AG04450 (cell line): Measurements from ENCODE around the gene E2F4. TPM values are rescaled to one million over a fixed set of nuclear protein-coding genes. Genes with fewer than 3 reads are reported as not detected.

Experiments
- CTCF ChIA-PET: fragments of 300-600, 350-600 bp; formaldehyde crosslinking; extraction: SDS; loops from one replicate; lab custom pipeline; 2022; ENCODE audit warnings: antibody characterized with exemption, inconsistent platforms; lab: Charles Lee
- POLR2A ChIA-PET: fragments of 350-600 bp; formaldehyde crosslinking; extraction: SDS; loops from one replicate; lab custom pipeline; 2021; ENCODE audit warnings: antibody characterized with exemption, inconsistent platforms; lab: Yijun Ruan, JAX
- DNase-seq: peaks from one replicate; pipeline ENCODE4 v3.0.0-alpha.2; 2011; ENCODE audit warnings: low read depth, low spot score
- H3K27ac ChIP-seq: one replicate; pipeline ENCODE4 v1.5.1; 2012; ENCODE audit warnings: low read depth, low read length, control low read depth
- H3K27me3 ChIP-seq: one replicate; pipeline ENCODE4 v1.6.0; 2012; ENCODE audit warnings: low read length; ENCODE audit not compliant: control insufficient read depth, insufficient read depth
- H3K4me3 ChIP-seq: 2 replicates; pipeline ENCODE4 v1.5.1; 2011; ENCODE audit warnings: mild to moderate bottlenecking, low read depth, low read length, control low read depth
- H3K9me3 ChIP-seq: 2 replicates; pipeline ENCODE4 v1.5.1; 2012; ENCODE audit warnings: low read length; ENCODE audit not compliant: control insufficient read depth, insufficient read depth
- CTCF ChIP-seq: IDR thresholded peaks from 2 replicates; pipeline ENCODE4 v1.5.1; 2011; ENCODE audit warnings: low read depth, low read length, control low read depth, inconsistent platforms
- polyA plus RNA-seq: library from polyadenylated mRNA; depleted of rRNA; stranded (reverse); fragments of >200 nt; gene quantifications from 2 replicates; pipeline ENCODE4 v1.2.3, GENCODE V29; 2011

E2F4 gene
- polyA plus RNA-seq, 1 experiment, result 50.0 TPM

DNA sequence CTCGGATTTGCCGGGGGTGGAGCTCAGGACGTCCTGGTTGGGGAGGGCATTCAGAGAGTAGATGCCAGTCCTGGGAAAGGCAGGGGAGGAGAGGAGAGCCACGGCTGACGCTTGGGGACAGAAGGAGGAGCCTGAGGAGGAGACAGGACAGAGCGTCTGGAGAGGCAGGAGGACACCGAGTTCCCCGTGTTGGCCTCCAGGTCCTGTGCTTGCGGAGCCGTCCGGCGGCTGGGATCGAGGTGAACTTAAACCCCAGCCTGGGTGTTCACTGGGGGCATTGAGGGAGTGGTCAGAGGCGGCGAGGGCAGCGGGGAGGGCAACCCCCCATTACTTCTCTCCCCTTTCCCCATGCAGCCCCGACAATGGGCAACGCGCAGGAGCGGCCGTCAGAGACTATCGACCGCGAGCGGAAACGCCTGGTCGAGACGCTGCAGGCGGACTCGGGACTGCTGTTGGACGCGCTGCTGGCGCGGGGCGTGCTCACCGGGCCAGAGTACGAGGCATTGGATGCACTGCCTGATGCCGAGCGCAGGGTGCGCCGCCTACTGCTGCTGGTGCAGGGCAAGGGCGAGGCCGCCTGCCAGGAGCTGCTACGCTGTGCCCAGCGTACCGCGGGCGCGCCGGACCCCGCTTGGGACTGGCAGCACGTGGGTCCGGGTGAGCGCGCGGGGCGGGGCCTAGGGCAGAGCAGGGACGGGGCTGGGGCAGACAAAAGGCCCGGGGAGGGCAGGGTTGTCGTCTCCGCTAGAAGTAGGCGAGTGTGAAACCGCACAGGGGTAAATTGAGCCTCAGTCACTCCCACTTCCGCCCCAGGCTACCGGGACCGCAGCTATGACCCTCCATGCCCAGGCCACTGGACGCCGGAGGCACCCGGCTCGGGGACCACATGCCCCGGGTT lies 17.9 kb upstream of the E2F4 start:
- ChIA-PET CTCF (interaction anchor here (0.6 to 1.1 kb wide), 2 partner anchors 14 to 317 kb away, joined by 3 read pairs; partner anchors contain the start of genes FBXL8 and TRADD), POLR2A (interaction anchor here (0.5 to 1.3 kb wide), 4 partner anchors 11 to 227 kb away, joined by 3 to 4 read pairs (median 4); no protein-coding TSS in a partner anchor)
- peak; percentile 25; the same call in 1 of the 2 replicates for TF ChIP-seq CTCF
- no peaks in the 10 kb centered on the region for H3K27me3 ChIP-seq
- no peak overlapping the region for H3K27ac ChIP-seq
- DNase-seq, result peak; percentile 34
- H3K9me3 ChIP-seq, result no peaks in the 10 kb centered on the region; the same call in 1 of the 2 replicates
- H3K4me3 ChIP-seq, result peak overlapping the region; percentile 52

DNA sequence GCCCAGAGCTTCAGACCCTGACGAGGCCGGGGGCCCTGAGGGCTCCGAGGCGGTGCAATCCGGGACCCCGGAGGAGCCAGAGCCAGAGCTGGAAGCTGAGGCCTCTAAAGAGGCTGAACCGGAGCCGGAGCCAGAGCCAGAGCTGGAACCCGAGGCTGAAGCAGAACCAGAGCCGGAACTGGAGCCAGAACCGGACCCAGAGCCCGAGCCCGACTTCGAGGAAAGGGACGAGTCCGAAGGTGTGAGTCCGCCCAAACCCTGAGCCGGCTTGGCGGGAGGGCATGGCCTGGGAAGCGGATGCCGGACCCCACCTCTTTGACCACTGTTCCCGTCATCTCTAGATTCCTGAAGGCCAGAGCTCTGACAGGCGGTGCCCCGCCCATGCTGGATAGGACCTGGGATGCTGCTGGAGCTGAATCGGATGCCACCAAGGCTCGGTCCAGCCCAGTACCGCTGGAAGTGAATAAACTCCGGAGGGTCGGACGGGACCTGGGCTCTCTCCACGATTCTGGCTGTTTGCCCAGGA lies 17.2 kb upstream of the E2F4 start:
- Histone ChIP-seq H3K27ac (no peak overlapping the region), H3K9me3 (no peaks in the 10 kb centered on the region; the same call in 1 of the 2 replicates), H3K4me3 (peak overlapping the region; percentile 52), H3K27me3 (no peaks in the 10 kb centered on the region)
- no peak for TF ChIP-seq CTCF
- POLR2A ChIA-PET, result interaction anchor here (0.5 to 1.3 kb wide), 3 partner anchors 11 to 228 kb away, joined by 3 to 4 read pairs (median 3); no protein-coding TSS in a partner anchor
- DNase-seq, result no peak
- CTCF ChIA-PET, result interaction anchor here (0.6 to 2.2 kb wide), 4 partner anchors 15 to 316 kb away, joined by 3 to 11 read pairs (median 4); partner anchors contain the start of genes B3GNT9, FBXL8 and TRADD

DNA sequence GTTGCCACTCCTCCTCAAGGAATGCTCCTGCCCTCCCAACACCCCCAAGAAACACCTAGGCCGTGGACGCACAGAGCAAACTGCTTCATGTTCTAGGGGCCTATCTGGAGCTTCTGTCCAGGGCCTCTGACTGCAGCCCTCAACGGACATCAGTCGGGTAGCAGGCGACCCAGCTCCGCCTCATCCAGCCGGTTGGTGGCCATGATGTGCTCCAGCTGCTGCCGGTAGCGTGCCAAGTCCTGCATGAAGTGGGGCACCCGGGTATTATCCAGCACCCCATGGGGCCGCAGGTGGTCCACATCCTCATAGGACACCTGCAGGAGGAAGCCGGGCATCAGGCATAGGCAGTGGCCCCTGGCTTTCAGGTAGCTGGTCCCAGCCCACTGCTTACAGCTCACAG lies 15.3 kb upstream of the E2F4 start:
- Histone ChIP-seq H3K27ac (no peak overlapping the region), H3K4me3 (no peak overlapping the region), H3K9me3 (no peaks in the 10 kb centered on the region; the same call in 1 of the 2 replicates), H3K27me3 (no peaks in the 10 kb centered on the region)
- DNase-seq, result no peak
- ChIA-PET CTCF (interaction anchor here (0.6 to 2.2 kb wide), 3 partner anchors 9 to 22 kb away, joined by 3 to 11 read pairs (median 7); no protein-coding TSS in a partner anchor), POLR2A (interaction anchor here (1.4 kb wide), 1 partner anchor 21 kb away, joined by 3 read pairs; no protein-coding TSS in a partner anchor)
- TF ChIP-seq CTCF, result no peak

GRCh38 chr16:67177743-67178699 lies 13.9 kb upstream of the E2F4 start:
- Histone ChIP-seq H3K27ac (no peak overlapping the region), H3K27me3 (no peaks in the 10 kb centered on the region), H3K4me3 (peak overlapping the region; percentile 20; the same call in 1 of the 2 replicates), H3K9me3 (no peaks in the 10 kb centered on the region; the same call in 1 of the 2 replicates)
- CTCF ChIA-PET, result interaction anchor here (0.6 kb wide), 1 partner anchor 223 kb away, joined by 3 read pairs; no protein-coding TSS in a partner anchor
- no peak for DNase-seq
- no peak for TF ChIP-seq CTCF
- POLR2A ChIA-PET, result interaction anchor here (1.4 kb wide), 1 partner anchor 23 kb away, joined by 3 read pairs; no protein-coding TSS in a partner anchor
